Right lobe of liver (tissue), 4 donors: ENCODE data around the gene CDH4.

Experiments
- CTCF ChIP-seq, 4 donors: fragments of 200-600 bp in 3 of 4; fragments of 450-650 bp in 1 of 4; IDR thresholded peaks; one replicate each; pipeline versions ENCODE4 v1.5.1 to v1.8.0; 2016 to 2022; ENCODE audit warnings: antibody characterized with exemption in 4 of 4, mild to moderate bottlenecking in 2 of 4
- POLR2A ChIP-seq: fragments of 450-650 bp; IDR thresholded peaks from one replicate; pipeline ENCODE4 v1.6.1; 2017; ENCODE audit warnings: antibody characterized with exemption, mild to moderate bottlenecking
- donor health status: DM: no; HTN: no; CAD: no.
- donor health status: DM: no; HTN: no; CAD: no.
- donor health status: DM: no; HTN: yes; CAD: no.

DNA sequence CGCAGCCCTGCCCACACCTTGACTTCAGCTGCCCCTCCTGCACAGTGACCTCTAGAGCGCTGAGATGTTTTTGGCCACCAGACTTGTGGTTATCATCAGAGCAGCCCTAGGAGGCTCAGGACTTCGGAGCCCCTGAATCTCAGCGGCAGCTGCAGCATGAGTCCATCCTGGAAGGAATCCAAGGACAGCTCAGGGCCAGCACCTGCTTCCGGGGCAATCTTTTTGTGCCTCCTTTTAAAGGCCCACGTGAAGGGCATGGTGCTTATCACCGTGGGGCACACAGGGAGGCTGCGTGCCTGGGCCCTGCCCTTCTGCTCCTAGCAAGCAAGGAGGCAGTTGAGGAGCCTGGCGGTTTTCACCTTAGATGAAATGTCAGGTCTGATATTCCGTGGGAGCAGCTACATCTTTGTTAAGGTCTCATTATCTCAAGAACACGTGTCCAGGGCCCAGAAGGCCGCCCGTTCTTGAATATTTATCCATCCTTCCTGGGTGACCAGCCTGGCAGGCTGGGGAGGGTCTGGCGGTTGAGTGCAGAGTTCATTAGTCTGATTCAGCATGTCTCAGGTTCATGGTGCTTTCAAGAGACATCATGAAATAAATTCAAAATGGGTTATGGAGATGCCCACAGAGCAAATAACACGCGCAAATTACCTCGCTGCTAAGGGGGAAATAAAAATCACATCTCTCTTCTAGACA is 421.2 kb downstream of the CDH4 start:
- TF ChIP-seq CTCF (IDR thresholded peaks at IDR 0.05), result no peak
- TF ChIP-seq POLR2A, result no peak
